Keratinocyte (primary cell): ENCODE data around the gene TRPM3.

Experiments used
- CTCF ChIP-seq, 3 experiments: IDR thresholded peaks in 1 of 3; conservative IDR thresholded peaks in 1 of 3; optimal IDR thresholded peaks in 1 of 3; 2 replicates in 2 of 3; 3 replicates in 1 of 3; pipeline versions ENCODE3 to v1.5.1; 2011; ENCODE audit warnings: low read length in 3 of 3, mild to moderate bottlenecking in 3 of 3, moderate library complexity in 2 of 3, control low read depth in 1 of 3, inconsistent platforms in 1 of 3; ENCODE audit not compliant: insufficient read depth in 2 of 3; ENCODE audit errors: extremely low read depth in 1 of 3
- EZH2 ChIP-seq: IDR thresholded peaks from one replicate; pipeline ENCODE4 v1.6.1; 2012; ENCODE audit warnings: inconsistent platforms, mild to moderate bottlenecking, low read length, moderate library complexity

- no peak for TF ChIP-seq CTCF (optimal IDR thresholded peaks at IDR 0.05 in 1 of 3, IDR thresholded peaks at IDR 0.05 in 1 of 3, conservative IDR thresholded peaks at IDR 0.05 in 1 of 3; ENCODE audit: extremely low read depth in 1 of 3, insufficient read depth in 2 of 3, low read length in 3 of 3)
- TF ChIP-seq EZH2: no peak
These were observed 506.5 kb downstream of the TRPM3 start for GRCh38 chr9:70614786-70615463.
